ELR (cell line): ENCODE results near the gene HADHA.

Source experiments
- DNase-seq: peaks from one replicate; pipeline ENCODE4 v3.0.0-alpha.2; 2015; ENCODE audit warnings: low read depth

The HADHA gene

GRCh38 chr2:26173776-26174482 is 70.5 kb downstream of the HADHA start:
- no peak for DNase-seq

GRCh38 chr2:26172871-26173775 is 71.3 kb downstream of the HADHA start, which contains the start of gene GAREM2:
Gene GAREM2, plus strand, starts transcription at chr2:26173088. Its CDS starts 133 bp downstream, at chr2:26173221.
- peak; percentile 13 for DNase-seq

DNA sequence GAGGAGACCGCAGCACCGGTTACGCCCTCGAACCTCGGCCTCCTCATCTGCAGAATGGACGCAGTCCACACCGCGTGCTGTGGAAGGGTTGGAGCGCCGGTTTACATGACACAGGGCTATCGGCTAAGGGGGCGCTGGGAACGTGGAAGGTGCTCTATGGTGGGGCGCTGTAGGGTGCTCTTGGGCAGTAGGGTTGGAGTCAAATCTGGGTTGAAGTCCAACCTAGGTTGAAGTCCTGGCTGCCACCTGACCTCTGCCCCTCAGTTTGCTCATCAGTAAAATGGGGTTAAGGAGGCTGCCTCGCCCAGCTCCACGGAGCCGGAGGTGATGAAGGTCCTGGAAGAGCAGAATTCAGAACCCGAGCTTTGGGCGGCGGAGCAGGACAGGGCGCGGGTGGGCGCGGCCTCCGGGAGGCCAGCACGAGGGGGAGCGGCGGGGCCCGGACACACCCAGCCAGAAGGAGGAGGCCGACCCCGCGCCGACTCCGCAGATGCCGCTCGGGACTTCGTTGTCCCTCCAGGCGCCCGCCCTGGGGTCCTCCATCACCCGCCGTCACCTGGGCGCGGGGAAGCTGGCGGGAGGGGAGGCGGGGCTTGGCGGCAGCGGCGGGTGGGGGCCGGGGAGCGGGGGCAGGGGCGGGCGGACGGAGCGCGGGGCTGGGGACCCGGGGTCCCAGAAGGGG is 72.1 kb downstream of the HADHA start:
- no peak for DNase-seq

GRCh38 chr2:26170795-26171194 is 73.6 kb downstream of the HADHA start:
- DNase-seq, result no peak

DNA sequence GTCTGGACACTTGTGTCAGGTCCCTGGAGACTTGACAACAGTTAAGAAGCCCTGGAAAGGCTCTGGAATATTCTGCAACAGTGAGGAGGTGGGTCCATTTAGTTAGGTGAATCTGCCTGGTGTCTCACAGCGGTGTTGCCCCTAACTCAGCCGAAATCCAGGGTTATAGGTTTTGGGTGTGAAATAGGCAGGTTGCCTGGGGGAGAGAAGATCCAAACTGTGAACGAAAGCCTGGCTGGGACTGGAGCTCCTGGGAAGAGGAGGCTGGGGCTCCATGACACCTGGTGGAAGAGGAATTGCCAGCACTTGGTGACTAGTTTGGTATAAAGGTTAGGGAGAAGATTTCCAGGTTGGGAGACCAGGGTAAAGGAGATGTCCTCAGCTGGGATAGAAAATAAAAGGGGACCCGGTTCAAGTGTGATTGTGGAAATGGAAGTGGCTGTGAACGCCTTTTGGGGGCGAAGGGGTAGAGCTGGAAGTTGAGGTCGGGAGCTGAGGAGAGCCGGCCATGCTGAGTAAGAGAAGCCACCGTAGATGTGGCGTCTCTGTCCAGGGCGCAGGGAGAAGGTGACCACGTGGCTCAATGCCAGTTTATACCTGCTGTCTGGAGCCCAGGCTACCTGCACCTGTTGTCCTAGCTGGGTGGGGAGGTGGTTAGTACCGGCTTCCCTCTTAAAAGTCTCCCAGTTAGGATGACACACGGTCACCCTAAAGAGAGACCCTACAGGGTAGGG is 74.6 kb downstream of the HADHA start:
- no peak for DNase-seq

- no peak for DNase-seq
Observed at GRCh38 chr2:26169226-26169625, 75.2 kb downstream of the HADHA start.

DNA sequence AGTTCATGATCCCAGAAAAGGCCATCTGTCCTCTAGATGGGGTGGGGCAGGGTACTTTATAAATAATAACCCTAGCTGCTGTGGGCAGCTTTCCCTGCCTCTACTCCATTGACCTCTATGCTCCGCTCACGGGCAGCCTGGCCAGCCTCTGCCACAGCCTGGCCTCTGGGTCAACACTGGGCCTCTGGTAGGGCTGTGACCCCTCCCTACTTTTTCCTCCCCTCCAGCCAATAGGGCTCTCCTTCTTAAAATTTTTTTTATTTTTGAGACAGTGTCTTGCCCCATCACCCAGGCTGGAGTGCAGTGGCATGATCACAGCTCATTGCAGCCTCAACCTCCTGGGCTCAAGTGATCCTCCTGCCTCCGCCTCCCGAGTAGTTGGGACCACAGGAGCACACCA is 75.6 kb downstream of the HADHA start:
- DNase-seq, result no peak

- peak; percentile 42 for DNase-seq
Observed at GRCh38 chr2:26166541-26166940, 77.9 kb downstream of the HADHA start.

DNA sequence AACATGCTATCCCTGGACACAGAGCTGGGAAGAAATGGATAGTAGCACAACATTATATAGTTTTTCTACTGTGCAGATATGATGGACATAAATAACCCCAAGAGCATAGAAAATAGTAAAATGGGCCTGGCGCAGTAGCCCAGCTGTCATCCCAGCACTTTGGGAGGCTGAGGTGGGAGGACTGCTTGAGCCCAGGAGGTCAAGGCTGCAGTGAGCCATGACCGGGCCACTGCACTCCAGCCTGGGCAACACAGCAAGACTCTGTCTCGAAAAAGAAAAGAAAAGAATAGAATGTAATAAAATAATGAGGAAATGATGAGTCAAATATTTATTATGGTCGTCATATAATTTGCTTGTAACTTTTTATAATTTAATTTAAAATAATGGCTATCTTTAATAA is 79.0 kb downstream of the HADHA start:
- no peak for DNase-seq

DNA sequence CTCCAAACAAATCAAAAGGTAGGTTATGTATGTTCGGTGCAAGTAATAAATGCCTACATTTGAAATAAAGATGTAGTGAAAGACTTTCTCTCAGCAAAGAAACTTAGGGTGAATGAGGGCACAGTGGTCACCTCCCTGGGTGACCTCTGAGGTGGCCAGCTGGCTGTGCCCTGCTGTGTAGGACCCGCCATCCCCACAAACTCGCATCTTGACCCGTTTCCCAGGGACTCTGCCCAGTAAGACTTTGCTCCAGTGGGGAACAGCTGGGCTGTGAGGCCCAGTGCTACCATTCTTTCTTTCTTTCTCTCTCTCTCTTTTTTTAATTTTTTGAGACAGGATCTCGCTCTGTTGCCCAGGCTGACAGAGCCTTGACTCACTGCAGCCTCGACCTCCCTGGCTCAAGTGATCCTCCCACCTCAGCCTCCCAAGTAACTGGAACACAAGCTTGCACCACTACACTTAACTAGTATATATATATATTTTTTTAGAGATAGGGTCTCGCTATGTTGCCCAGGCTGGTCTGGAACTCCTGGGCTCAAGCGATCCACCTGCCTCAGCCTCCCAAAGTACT is 79.7 kb downstream of the HADHA start:
- no peak for DNase-seq

DNA sequence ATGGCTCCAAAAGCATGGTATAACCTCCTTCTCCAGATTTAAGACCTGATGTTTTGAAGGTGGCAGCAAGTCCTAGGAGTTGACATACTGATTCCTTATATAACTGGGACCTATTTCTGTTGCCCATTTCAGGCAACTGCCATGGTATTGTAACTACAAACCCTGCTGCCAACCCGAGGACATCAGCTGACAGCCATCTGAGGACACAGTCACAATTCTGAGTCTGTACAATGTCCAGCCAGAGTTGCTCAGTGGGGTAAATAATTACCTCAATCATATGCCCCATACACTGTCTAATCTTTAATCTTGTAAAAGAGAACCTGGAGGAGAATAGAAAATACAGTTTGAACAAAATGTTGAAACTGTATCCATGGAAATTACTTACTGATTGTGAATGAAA is 80.2 kb downstream of the HADHA start:
- DNase-seq, result no peak

DNA sequence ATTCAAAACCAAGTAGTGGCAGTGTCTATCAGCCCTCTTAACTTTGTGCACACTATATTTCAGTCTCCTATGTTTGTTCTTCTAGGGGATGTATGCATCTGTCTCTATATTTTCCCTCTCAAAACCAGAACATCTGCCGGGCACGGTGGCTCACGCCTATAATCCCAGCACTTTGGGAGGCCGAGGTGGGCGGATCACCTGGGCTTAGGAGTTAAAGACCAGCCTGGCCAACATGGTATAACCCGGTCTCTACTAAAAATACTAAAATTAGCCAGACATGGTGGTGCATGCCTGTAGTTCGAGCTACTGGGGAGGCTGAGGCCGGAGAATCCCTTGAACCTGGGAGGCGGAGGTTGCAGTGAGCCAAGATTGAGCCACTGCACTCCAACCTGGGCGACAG is 81.5 kb downstream of the HADHA start:
- DNase-seq, result no peak

DNA sequence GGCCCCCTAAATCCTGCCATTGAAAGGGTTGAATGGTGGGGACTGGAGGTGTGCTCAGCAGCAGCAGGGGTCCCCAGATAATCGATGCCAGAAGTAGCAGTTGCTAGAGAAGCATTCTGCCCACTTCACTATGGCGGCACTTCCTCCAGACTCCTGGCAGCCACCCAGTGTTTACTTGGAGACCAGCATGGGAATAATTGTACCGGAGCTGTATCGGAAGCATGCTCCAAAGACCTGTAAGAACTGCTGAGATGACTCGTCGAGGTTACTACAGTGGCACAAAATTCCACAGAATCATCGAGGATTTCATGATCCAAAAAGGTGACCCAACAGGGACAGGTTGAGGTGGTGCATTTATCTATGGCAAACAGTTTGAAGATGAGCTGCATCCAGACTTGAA is 82.5 kb downstream of the HADHA start:
- no peak for DNase-seq

GRCh38 chr2:26157580-26157979 is 86.9 kb downstream of the HADHA start:
- DNase-seq, result no peak

DNA sequence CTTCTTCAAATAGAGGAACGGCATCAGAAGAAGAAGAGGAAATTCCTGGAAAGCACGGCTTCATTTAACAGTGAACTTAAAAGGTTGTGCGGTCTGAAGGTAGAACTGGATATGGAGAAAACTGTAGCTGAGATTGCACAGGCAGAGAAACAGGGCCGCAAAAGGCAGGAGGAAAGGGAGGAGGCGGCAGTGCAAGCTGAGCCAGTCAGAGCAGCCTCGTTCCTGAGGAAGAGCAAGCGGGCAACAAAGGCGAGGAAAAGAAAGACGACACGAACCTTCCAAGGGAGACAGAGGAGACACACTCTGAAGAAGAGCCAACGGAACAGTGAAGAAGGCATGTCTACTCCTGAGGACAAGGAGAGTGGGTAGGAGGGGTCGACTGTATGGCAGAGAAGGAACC is 94.2 kb downstream of the HADHA start:
- DNase-seq, result no peak

GRCh38 chr2:26148501-26148900 is 95.9 kb downstream of the HADHA start:
- peak; percentile 25 for DNase-seq

- peak; percentile 72 for DNase-seq
Observed at GRCh38 chr2:26144953-26145680, 99.3 kb downstream of the HADHA start.

DNA sequence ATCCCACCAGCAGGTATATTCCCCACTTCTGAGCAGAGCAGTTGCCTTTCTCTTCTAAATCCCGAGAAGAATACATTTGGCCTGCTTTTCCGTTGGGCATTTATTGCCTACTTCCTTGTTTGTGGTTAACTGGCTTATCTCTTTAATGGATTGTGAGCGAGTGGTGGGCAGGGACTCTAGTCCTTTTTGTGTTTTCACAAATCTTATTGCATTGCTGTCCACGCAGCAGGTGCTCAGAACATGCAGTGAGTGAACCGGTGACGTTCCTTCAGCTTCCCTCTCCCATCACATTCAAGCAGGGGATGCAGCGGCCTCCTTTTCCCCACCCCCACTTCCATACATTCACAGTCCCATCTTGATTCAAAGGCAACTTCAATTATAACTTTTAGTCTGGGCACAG is 100.4 kb downstream of the HADHA start:
- DNase-seq, result no peak

GRCh38 chr2:26141145-26141769 is 103.2 kb downstream of the HADHA start:
- DNase-seq, result peak; percentile 10
